GM21360 (cell line): ENCODE data around the gene STN1.

Source experiments
- ATAC-seq: cut with Tn5 transposase; IDR thresholded peaks from one replicate; pipeline ENCODE4 v1.9.1; 2021; ENCODE audit warnings: mild to moderate bottlenecking, moderate library complexity; ENCODE audit not compliant: unreplicated experiment

Gene STN1

GRCh38 chr10:103870516-103870915 lies 47.5 kb downstream of the STN1 start:
- ATAC-seq, result no peak

- no peak for ATAC-seq
Measured at GRCh38 chr10:103869336-103869735, 48.6 kb downstream of the STN1 start.

- no peak for ATAC-seq
Measured at GRCh38 chr10:103868200-103868599, 49.8 kb downstream of the STN1 start.

GRCh38 chr10:103861505-103861904 lies 56.5 kb downstream of the STN1 start:
- ATAC-seq, result no peak

GRCh38 chr10:103859161-103860086 lies 58.6 kb downstream of the STN1 start:
- ATAC-seq, result peak; percentile 50

GRCh38 chr10:103858360-103858759 lies 59.6 kb downstream of the STN1 start:
- no peak for ATAC-seq

GRCh38 chr10:103856797-103857170 lies 61.2 kb downstream of the STN1 start:
- no peak for ATAC-seq

GRCh38 chr10:103855852-103856796 lies 61.9 kb downstream of the STN1 start:
- ATAC-seq, result no peak

- no peak for ATAC-seq
Measured at GRCh38 chr10:103855424-103855823, 62.6 kb downstream of the STN1 start, which contains the start of gene SH3PXD2A. Gene SH3PXD2A, minus strand, starts transcription at chr10:103855576. Its CDS starts 310 bp downstream, at chr10:103855266.

GRCh38 chr10:103854686-103855391 lies 63.1 kb downstream of the STN1 start:
- no peak for ATAC-seq

- no peak for ATAC-seq
Measured at GRCh38 chr10:103854265-103854685, 63.7 kb downstream of the STN1 start.

GRCh38 chr10:103853428-103854264 lies 64.3 kb downstream of the STN1 start:
- no peak for ATAC-seq

GRCh38 chr10:103852856-103853255 lies 65.1 kb downstream of the STN1 start:
- no peak for ATAC-seq

GRCh38 chr10:103852189-103852711 lies 65.7 kb downstream of the STN1 start:
- ATAC-seq, result no peak

GRCh38 chr10:103851261-103851660 lies 66.7 kb downstream of the STN1 start:
- ATAC-seq, result no peak

GRCh38 chr10:103850572-103850895 lies 67.5 kb downstream of the STN1 start:
- ATAC-seq, result no peak

GRCh38 chr10:103849880-103850571 lies 68.0 kb downstream of the STN1 start:
- no peak for ATAC-seq

- no peak for ATAC-seq
Measured at GRCh38 chr10:103849212-103849877, 68.6 kb downstream of the STN1 start.
